ENCODE data around the gene SLC5A10. TPM values are rescaled to one million over a fixed set of nuclear protein-coding genes. Genes with fewer than 3 reads are reported as not detected.
"Not testable (repeated sequence)": the region's sequence is repeated elsewhere in the genome, so short reads cannot be mapped to it uniquely, and the experiment has no call there.

The SLC5A10 gene
- total RNA-seq, 4 donors from 2014 or later: not detected

DNA sequence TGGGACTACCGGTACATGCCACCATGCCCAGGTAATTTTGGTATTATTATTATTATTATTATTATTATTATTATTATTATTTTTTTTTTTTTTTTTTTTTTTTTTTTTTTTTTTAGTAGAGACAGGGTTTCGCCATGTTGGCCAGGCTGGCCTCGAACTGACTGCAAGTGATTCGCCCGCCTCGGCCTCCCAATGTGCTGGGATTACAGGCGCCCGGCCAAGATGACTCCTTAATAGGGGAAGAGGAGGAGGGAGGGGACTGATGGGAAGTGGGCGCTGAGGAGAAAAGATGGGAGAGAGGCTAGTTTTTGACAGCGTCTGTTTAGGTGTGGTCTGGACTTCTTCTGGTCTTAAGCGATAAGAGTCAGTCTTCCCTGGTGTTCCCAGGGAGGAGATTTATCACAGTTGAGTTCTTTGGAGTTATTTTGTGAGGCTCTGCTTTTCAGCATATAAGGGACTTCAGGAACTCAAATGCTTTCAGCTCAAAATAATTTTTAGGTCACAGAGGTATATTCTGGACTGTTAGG, 34.4 kb upstream of the SLC5A10 start:
- TF ChIP-seq, protein P1, sequence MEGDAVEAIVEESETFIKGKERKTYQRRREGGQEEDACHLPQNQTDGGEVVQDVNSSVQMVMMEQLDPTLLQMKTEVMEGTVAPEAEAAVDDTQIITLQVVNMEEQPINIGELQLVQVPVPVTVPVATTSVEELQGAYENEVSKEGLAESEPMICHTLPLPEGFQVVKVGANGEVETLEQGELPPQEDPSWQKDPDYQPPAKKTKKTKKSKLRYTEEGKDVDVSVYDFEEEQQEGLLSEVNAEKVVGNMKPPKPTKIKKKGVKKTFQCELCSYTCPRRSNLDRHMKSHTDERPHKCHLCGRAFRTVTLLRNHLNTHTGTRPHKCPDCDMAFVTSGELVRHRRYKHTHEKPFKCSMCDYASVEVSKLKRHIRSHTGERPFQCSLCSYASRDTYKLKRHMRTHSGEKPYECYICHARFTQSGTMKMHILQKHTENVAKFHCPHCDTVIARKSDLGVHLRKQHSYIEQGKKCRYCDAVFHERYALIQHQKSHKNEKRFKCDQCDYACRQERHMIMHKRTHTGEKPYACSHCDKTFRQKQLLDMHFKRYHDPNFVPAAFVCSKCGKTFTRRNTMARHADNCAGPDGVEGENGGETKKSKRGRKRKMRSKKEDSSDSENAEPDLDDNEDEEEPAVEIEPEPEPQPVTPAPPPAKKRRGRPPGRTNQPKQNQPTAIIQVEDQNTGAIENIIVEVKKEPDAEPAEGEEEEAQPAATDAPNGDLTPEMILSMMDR (IDR thresholded peaks at IDR 0.05): no peak
- ATAC-seq (ENCODE audit: low FRiP score) (no peak), DNase-seq (ENCODE audit: low spot score) (no peak)

DNA sequence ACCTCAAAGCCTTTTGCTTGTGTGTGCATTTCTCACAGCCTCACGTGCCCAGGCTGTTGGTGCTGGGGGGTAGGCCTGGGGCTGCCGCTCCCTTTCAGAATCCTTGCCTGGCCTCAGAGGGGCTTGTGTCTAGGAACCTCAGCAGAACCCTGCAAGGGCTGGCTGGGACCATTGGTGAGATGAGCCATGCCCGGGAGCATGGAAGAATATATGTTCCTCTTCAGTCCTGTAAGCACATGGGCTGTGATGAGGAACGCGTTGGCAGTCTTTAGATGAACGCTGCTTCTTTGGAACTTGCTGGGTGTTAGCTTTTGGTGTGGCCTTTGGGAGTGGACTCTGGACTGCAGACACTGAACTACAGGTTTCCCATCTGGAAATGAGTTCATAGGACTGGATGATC, 32.0 kb upstream of the SLC5A10 start:
- DNase-seq (ENCODE audit: low spot score): no peak
- TF ChIP-seq, protein P1 (IDR thresholded peaks at IDR 0.05): no peak
- no peak for ATAC-seq (ENCODE audit: low FRiP score)

DNA sequence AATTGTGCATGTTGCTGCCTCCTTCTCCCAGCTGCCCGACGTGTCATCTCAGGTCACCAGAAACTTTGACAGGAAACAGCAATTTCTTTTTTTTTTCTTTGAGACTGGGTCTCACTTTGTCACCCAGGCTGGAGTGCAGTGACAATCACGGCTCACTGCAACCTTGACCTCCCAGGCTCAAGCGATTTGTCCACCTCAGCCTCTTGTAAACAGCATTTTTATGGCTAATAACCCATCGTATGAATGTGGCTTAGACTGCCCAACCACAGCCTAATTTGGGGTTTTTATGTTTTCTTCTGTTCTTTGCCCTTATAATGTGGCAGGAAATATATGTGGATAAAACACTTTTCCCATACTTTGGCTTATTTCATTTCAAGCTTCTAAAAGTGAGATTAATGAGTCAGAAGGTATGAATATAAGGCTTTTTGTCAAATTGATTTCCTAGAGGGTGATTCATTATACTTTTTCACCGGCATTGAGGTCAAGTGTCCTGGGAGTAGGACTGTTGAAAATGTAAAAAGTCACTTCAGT, 31.0 kb upstream of the SLC5A10 start:
- DNase-seq (ENCODE audit: low spot score): no peak
- no peak for ATAC-seq (ENCODE audit: low FRiP score)
- TF ChIP-seq, protein P1 (IDR thresholded peaks at IDR 0.05): no peak

DNA sequence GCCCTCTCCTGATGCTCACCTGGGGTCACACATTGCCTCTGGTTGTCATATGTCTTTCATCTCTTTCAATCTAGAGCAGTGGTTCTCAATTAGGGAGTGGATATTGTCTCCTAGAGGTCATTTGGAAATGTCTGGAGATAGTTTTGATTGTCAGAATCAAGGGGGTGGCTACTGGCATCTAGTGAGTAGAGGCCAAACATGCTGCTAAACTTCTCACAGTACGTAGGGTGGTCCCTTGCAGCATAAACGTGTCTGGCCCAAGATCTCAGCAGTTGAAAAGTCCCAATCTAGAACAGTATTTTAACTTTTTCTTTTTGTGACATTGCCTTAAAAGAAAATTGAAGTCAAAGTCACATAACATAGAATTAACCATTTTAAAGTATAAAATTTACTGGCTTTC, 30.5 kb upstream of the SLC5A10 start:
- TF ChIP-seq, protein P1 (IDR thresholded peaks at IDR 0.05): no peak
- DNase-seq (ENCODE audit: low spot score) (no peak), ATAC-seq (ENCODE audit: low FRiP score) (no peak)

DNA sequence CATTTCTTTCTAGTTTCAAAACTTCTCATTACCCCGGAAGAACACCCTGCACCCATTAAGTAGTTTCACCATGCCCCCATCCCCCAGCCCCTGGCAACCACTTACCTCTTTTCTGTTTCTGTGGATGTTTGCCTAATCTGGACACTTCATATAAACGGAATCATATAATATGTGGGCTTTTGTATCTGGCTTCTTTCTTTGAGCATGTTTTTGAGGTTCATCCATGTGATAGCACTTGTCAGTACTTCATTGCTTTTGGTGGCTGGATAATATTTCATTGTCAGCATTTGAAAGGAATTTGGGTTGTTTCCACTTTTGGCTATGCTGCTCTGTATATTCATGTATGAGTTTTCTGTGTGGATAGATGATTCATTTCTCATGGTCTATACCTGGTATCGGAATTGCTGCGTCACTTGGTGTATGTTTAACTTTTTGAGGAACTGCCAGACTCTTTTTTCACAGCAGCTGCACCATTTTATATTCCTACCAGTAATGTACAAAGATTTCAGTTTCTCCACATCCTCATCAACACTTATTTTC, 30.0 kb upstream of the SLC5A10 start:
- ATAC-seq (ENCODE audit: low FRiP score) (no peak), DNase-seq (ENCODE audit: low spot score) (no peak)
- TF ChIP-seq, protein P1 (IDR thresholded peaks at IDR 0.05): no peak

DNA sequence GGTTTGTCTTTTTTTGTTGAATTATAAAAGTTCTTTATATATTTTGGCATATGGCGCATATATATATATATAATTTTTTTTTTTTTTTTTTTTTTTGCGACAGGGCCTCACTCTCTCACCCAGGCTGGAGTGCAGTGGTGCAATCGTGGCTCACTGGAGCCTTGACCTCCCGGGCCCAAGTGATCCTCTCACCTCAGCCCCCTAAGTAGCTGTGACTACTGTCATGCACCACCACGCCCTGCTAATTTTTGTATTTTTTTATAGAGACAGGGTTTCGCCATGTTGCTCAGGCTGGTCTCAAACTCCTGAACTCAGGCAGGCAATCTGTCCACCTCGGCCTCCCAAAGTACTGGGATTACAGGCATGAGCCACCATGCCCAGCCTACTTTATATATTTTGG, 29.4 kb upstream of the SLC5A10 start:
- not testable (repeated sequence) for DNase-seq (ENCODE audit: low spot score); ATAC-seq (ENCODE audit: low FRiP score)

DNA sequence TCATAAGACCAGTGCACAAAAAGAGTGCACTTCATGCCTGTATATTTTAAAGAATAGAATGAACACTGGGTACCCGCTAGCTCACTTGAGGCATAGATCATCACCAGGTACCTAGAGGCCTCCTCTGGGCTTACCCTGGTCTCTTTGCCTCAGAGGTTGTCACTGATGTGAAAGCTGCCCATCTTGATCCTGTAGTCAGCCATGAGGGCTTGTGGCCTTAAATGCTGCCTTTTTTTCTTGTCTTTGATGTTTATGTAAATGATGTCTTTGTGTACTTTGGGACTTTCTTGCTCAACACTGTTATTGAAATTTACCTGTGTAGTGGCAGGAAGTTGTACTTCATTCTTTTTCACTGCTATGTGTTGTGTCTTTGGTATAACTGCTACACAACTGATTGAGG, 26.8 kb upstream of the SLC5A10 start:
- TF ChIP-seq, protein P1 (IDR thresholded peaks at IDR 0.05): no peak
- DNase-seq (ENCODE audit: low spot score): no peak
- no peak for ATAC-seq (ENCODE audit: low FRiP score)

All from omental fat pad (tissue), 4 donors.